IMR-90 (cell line): ENCODE measurements around the gene CHRM5. TPM values are rescaled to one million over a fixed set of nuclear protein-coding genes. Genes with fewer than 3 reads are reported as not detected.

ENCODE experiments used
- ATAC-seq: fragments of 200-7000 bp; cut with Tn5 transposase; 2 replicates; pipeline ENCODE4 v1.9.1; 2020; ENCODE audit warnings: low read depth, mild to moderate bottlenecking, moderate library complexity
- BruUV-seq: library from RNA; stranded (reverse); fragments of 400-500 nt; replicated peaks from 2 replicates; lab custom pipeline; 2021; lab: Mats Ljungman, UMichigan
- CTCF ChIA-PET: fragments of 300-600 bp; formaldehyde crosslinking; extraction: SDS; loops from one replicate; lab custom pipeline; 2021; ENCODE audit warnings: antibody characterized with exemption; lab: Yijun Ruan, JAX
- POLR2A ChIA-PET: fragments of 300-600 bp; sonication (Branson Sonifier 250); formaldehyde crosslinking; loops from one replicate; lab custom pipeline; 2022; ENCODE audit warnings: antibody characterized with exemption; ENCODE audit not compliant: unreplicated experiment; lab: Charles Lee
- DNase-seq: peaks from one replicate; pipeline ENCODE4 v3.0.0; 2013
- H2AFZ ChIP-seq: replicated peaks from 2 replicates; pipeline ENCODE3; 2013; ENCODE audit warnings: low read length, mild to moderate bottlenecking; ENCODE audit not compliant: poor library complexity
- H2AK5ac ChIP-seq: 2 replicates; pipeline ENCODE4 v1.6.1; 2013; ENCODE audit warnings: low read depth, low read length, inconsistent platforms
- H2AK9ac ChIP-seq: replicated peaks from 2 replicates; pipeline ENCODE3; 2013; ENCODE audit warnings: mild to moderate bottlenecking, low read depth, low read length, moderate library complexity; ENCODE audit not compliant: poor library complexity
- H2BK120ac ChIP-seq: 2 replicates; pipeline ENCODE4 v1.6.1; 2013; ENCODE audit warnings: low read depth, low read length, inconsistent platforms
- H2BK15ac ChIP-seq: 3 replicates; pipeline ENCODE4 v1.6.1; 2013; ENCODE audit warnings: low read depth, low read length, inconsistent platforms
- H2BK20ac ChIP-seq: 2 replicates; pipeline ENCODE4 v1.6.1; 2013; ENCODE audit warnings: low read depth, mild to moderate bottlenecking, inconsistent platforms, low read length, moderate library complexity
- H2BK5ac ChIP-seq: 2 replicates; pipeline ENCODE4 v1.6.1; 2013; ENCODE audit warnings: mild to moderate bottlenecking, low read depth, low read length, inconsistent platforms; ENCODE audit not compliant: poor library complexity, severe bottlenecking
- H3K14ac ChIP-seq: replicated peaks from 2 replicates; pipeline ENCODE4 v1.6.1; 2013; ENCODE audit warnings: low read depth, low read length, inconsistent platforms
- H3K18ac ChIP-seq: 2 replicates; pipeline ENCODE4 v1.6.1; 2013; ENCODE audit warnings: low read depth, low read length, control low read depth
- H3K23ac ChIP-seq: 2 replicates; pipeline ENCODE4 v1.6.1; 2013; ENCODE audit warnings: low read depth, low read length, inconsistent platforms
- H3K27ac ChIP-seq: 2 replicates; pipeline ENCODE4 v1.5.1; 2013; ENCODE audit warnings: mild to moderate bottlenecking, control low read depth, low read length; ENCODE audit not compliant: insufficient read depth
- H3K27me3 ChIP-seq: 2 replicates; pipeline ENCODE4 v1.6.1; 2013; ENCODE audit warnings: low read length; ENCODE audit not compliant: control insufficient read depth, insufficient read depth
- H3K36me3 ChIP-seq: 2 replicates; pipeline ENCODE4 v1.6.1; 2013; ENCODE audit warnings: low read length, mixed read lengths; ENCODE audit not compliant: control insufficient read depth, insufficient read depth
- H3K4ac ChIP-seq: 2 replicates; pipeline ENCODE4 v1.6.1; 2013; ENCODE audit warnings: low read depth, low read length, inconsistent platforms
- H3K4me1 ChIP-seq: 2 replicates; pipeline ENCODE4 v1.6.1; 2013; ENCODE audit warnings: low read length, mixed read lengths; ENCODE audit not compliant: control insufficient read depth, insufficient read depth
- H3K4me2 ChIP-seq: 2 replicates; pipeline ENCODE4 v1.6.1; 2013; ENCODE audit warnings: low read depth, mild to moderate bottlenecking, control low read depth, low read length, moderate library complexity
- H3K4me3 ChIP-seq: 2 replicates; pipeline ENCODE4 v1.5.1; 2013; ENCODE audit warnings: low read depth, mild to moderate bottlenecking, control low read depth, low read length, moderate library complexity; ENCODE audit not compliant: insufficient read depth
- H3K56ac ChIP-seq: 2 replicates; pipeline ENCODE4 v1.6.1; 2013; ENCODE audit warnings: low read length, inconsistent platforms; ENCODE audit not compliant: insufficient read depth; ENCODE audit errors: extremely low read depth
- H3K79me1 ChIP-seq, 2 experiments: 2 replicates each; pipeline ENCODE4 v1.6.1; 2013; ENCODE audit warnings: low read length in 2 of 2, inconsistent platforms in 1 of 2, low read depth in 1 of 2
- H3K9ac ChIP-seq: 2 replicates; pipeline ENCODE4 v1.6.1; 2013; ENCODE audit warnings: low read depth, low read length, control low read depth
- H3K9me1 ChIP-seq: 2 replicates; pipeline ENCODE4 v1.6.1; 2013; ENCODE audit warnings: low read length, inconsistent platforms; ENCODE audit not compliant: insufficient read depth
- H3K9me3 ChIP-seq: 2 replicates; pipeline ENCODE4 v1.6.1; 2013; ENCODE audit warnings: low read length; ENCODE audit not compliant: control insufficient read depth, insufficient read depth
- H4K20me1 ChIP-seq: 2 replicates; pipeline ENCODE4 v1.6.1; 2013; ENCODE audit warnings: low read length, inconsistent platforms; ENCODE audit not compliant: insufficient read depth
- H4K5ac ChIP-seq: 2 replicates; pipeline ENCODE4 v1.6.1; 2013; ENCODE audit warnings: mild to moderate bottlenecking, low read depth, low read length, control low read depth
- H4K8ac ChIP-seq, 2 experiments: 2 replicates each; pipeline ENCODE4 v1.6.1; 2013; ENCODE audit warnings: low read depth in 2 of 2, low read length in 2 of 2, control low read depth in 1 of 2, inconsistent platforms in 1 of 2
- H4K91ac ChIP-seq: 2 replicates; pipeline ENCODE4 v1.6.1; 2013; ENCODE audit warnings: low read depth, low read length, inconsistent platforms; ENCODE audit not compliant: insufficient read depth
- BHLHE40 ChIP-seq: fragments of 150-350 bp; IDR thresholded peaks from 2 replicates; pipeline ENCODE4 v1.6.1; 2016; ENCODE audit warnings: mild to moderate bottlenecking, low read depth, low read length
- ELK1 ChIP-seq: fragments of 150-350 bp; IDR thresholded peaks from 2 replicates; pipeline ENCODE4 v1.6.1; 2016; ENCODE audit warnings: low read depth, mild to moderate bottlenecking, low read length, moderate library complexity, borderline replicate concordance
- FOS ChIP-seq: fragments of 150-350 bp; IDR thresholded peaks from 2 replicates; pipeline ENCODE4 v1.6.1; 2016; ENCODE audit warnings: low read depth, low read length
- MAZ ChIP-seq: IDR thresholded peaks from 2 replicates; pipeline ENCODE4 v1.6.1; 2012; ENCODE audit warnings: low read depth, mild to moderate bottlenecking, low read length, improper control_type of control experiment, moderate library complexity, borderline replicate concordance
- RAD21 ChIP-seq: IDR thresholded peaks from 2 replicates; pipeline ENCODE4 v1.6.1; 2012; ENCODE audit warnings: low read length, improper control_type of control experiment
- WGBS, 2 experiments: methylation state at CpG; one replicate each; pipeline versions ENCODE4 v1.1.5 to v1.1.7; 2013; ENCODE audit warnings: missing lambda C conversion rate in 2 of 2; ENCODE audit not compliant: insufficient read length in 1 of 2; ENCODE audit errors: extremely low coverage in 2 of 2; 5-methylcytosine and 5-hydroxymethylcytosine counted together
- dilution Hi-C: fragments of 300-500 bp; cut with HindIII; formaldehyde crosslinking; loops from one replicate; pipeline ENCODE4 v1.14.3; 2018; ENCODE audit warnings: low sequenced_read_pairs; ENCODE audit not compliant: unreplicated experiment
- in situ Hi-C: fragments of 300-500 bp; cut with MboI; formaldehyde crosslinking; loops from 3 replicates; pipeline ENCODE4 v1.14.3; 2019; ENCODE audit warnings: low sequenced_read_pairs, inconsistent platforms, mixed read lengths
- intact Hi-C: fragments of 100-400 bp; cut with micrococcal nuclease; formaldehyde crosslinking; loops from 2 replicates; pipeline ENCODE4 v1.10.0; 2022
- polyA plus RNA-seq, 3 experiments: library from polyadenylated mRNA; depleted of rRNA; stranded (reverse); fragments of >200 nt; gene quantifications; 2 replicates each; pipeline ENCODE4 v1.2.3, GENCODE V29; 2012; ENCODE audit warnings: low replicate concordance in 1 of 3
- total RNA-seq: library from RNA; depleted of rRNA; stranded (reverse); fragments of >200 nt; gene quantifications from 2 replicates; pipeline ENCODE4 v1.2.3, GENCODE V29; 2012
- TF ChIP-seq, protein P1 (sequence below): fragments of 150-350 bp; IDR thresholded peaks from 2 replicates; pipeline ENCODE4 v1.6.1; 2017; ENCODE audit warnings: mild to moderate bottlenecking, antibody characterized with exemption, low read length, low read depth

CHRM5 gene
- total and polyA plus RNA-seq, 2 of the 4 experiments (the other 2 are of a cell fraction), result under 0.01 to 0.03 TPM

GRCh38 chr15:34031987-34032760 is 63.9 kb downstream of the CHRM5 start:
- Histone ChIP-seq H2AFZ (no peak overlapping the region), H2AK5ac (no peak overlapping the region), H3K36me3 (0 out of 2 replicates have a peak, but pooled peaks cover 1% of the 10 kb centered on the region), H3K79me1 (peaks cover 5 to 30% of the 10 kb centered on the region in 2 experiments; a peak in 3 of 4 replicates), H3K4ac (no peak overlapping the region), H3K9me1 (no peaks in the 10 kb centered on the region), H4K5ac (no peak overlapping the region), H3K9ac (no peak overlapping the region), H3K18ac (no peak overlapping the region), H3K23ac (no peak overlapping the region), H3K27me3 (no peaks in the 10 kb centered on the region), H3K4me3 (no peak overlapping the region), H4K20me1 (no peaks in the 10 kb centered on the region), H4K91ac (no peak overlapping the region), H2BK15ac (no peak overlapping the region), H2BK120ac (no peak overlapping the region), H3K14ac (no peak overlapping the region), H2AK9ac (no peak overlapping the region), H2BK20ac (no peak overlapping the region), H2BK5ac (no peak overlapping the region), H3K56ac (no peak overlapping the region), H3K9me3 (no peaks in the 10 kb centered on the region), H4K8ac (no peak overlapping the region), H3K27ac (no peak overlapping the region), H3K4me2 (no peak overlapping the region), H3K4me1 (no peaks in the 10 kb centered on the region; the same call in 1 of the 2 replicates)
- DNase-seq (no peak), ATAC-seq (no peak)
- in situ Hi-C loops, result no loop called here
- ChIA-PET CTCF (interaction anchor here (0.6 kb wide), 1 partner anchor 32 kb away, joined by 4 read pairs; no protein-coding TSS in a partner anchor), POLR2A (no interaction called here)
- TF ChIP-seq FOS (no peak), RAD21 (no peak), BHLHE40 (no peak), MAZ (no peak), ELK1 (no peak)
- TF ChIP-seq, protein P1, sequence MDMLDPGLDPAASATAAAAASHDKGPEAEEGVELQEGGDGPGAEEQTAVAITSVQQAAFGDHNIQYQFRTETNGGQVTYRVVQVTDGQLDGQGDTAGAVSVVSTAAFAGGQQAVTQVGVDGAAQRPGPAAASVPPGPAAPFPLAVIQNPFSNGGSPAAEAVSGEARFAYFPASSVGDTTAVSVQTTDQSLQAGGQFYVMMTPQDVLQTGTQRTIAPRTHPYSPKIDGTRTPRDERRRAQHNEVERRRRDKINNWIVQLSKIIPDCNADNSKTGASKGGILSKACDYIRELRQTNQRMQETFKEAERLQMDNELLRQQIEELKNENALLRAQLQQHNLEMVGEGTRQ, result no peak
- dilution Hi-C loops, result no loop called here
- intact Hi-C loops, result no loop called here
- WGBS, 2 experiments, result no CpG with 5 or more reads among the region's 10 CpGs
- no TSS peak for BruUV-seq
